ENCODE data around the gene CAMK1D.

Gene CAMK1D

DNA sequence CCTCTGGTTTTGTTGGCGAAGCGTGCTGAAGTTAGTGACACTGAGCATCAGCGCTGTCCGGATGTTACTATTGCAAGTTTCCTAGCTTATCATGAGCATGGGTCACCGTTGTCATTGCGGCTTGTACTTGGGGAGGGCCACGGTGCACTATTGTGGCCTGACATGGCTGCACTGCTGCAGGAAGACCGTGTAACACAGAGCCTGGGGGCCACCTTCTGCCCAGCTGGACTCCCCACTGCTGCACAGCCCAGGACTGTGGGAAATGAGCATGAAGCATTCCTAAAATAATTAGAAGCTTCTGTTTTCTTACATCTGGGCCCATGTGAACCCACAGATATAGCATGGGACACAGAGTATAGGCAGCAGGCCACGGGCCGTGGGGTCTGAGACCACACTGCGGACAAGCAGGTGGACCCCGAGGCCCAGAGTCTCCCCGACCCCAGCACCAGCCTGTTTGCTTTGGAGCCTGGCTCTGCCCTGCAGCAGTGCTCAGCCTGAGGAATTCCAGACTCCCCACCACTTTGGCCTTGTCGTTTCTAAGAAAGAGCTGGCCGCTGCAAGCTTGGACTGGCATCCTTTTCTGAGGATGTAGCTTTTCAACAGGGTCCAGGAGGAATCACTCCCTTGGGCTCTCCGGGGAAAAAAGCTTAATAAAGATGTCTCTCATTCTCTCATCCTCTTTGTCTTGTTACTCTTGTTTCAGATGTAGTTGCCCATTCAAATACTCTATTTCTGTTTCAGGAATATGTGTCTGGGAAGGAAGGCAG is 473.0 kb downstream of the CAMK1D start:
- peak; percentile 48 for DNase-seq (ENCODE audit: low read depth, low spot score)

DNA sequence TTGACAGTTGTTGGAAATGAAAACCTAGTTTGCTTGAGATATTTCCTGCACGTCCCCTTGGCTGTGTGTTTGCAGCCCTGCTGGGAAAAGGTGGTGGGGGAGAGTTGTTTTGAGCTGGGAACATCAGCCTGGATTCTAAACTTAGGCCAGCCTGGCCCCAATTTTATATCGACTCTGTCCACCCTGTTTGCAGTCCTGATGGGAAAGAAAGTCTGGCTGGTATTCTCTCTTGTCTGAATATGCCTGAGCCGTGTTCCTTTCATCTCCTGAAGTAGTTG is 473.5 kb downstream of the CAMK1D start:
- no peak for DNase-seq (ENCODE audit: low read depth, low spot score)

DNA sequence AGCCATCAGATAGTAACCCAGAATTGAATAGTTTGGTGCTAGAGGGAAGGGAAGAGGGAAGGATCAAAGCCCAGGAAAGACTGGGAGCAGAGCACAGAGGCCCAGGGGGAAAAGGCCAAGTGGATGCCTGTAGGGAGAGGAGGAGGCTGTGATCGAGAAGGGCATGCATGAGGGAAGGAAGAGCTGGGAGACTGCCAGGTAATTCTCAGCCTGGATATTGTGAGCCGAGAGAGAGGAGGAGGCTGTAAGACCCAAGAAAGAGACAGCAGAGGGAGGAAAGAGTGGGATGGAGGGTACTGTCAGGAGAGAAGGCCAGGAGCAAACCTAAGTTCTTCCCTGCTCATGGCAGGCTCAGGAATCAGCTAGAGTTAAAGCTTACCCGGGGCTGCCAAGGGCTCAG is 474.0 kb downstream of the CAMK1D start:
- DNase-seq (ENCODE audit: low read depth, low spot score) = no peak

DNA sequence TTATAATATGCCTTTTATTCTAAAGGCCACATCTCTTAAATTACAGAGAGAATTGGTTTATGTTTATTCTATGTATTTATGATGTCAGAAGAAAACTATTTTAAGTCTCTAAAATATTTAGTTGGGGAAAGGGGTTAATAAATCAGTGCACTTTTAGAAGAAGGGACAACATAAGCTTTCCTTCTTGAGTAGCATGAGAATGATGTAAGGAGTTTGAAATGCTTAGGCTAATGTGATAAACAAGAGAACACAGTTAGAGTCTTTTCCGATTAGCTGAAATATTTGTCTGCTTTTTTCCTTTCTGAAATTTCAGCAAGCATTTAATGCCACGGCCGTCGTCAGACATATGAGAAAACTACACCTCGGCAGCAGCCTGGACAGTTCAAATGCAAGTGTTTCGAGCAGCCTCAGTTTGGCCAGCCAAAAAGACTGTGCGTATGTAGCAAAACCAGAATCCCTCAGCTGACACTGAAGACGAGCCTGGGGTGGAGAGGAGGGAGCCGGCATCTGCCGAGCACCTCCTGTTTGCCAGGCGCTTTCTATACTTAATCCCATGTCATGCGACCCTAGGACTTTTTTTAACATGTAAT is 476.0 kb downstream of the CAMK1D start:
- no peak for DNase-seq (ENCODE audit: low read depth, low spot score)

DNA sequence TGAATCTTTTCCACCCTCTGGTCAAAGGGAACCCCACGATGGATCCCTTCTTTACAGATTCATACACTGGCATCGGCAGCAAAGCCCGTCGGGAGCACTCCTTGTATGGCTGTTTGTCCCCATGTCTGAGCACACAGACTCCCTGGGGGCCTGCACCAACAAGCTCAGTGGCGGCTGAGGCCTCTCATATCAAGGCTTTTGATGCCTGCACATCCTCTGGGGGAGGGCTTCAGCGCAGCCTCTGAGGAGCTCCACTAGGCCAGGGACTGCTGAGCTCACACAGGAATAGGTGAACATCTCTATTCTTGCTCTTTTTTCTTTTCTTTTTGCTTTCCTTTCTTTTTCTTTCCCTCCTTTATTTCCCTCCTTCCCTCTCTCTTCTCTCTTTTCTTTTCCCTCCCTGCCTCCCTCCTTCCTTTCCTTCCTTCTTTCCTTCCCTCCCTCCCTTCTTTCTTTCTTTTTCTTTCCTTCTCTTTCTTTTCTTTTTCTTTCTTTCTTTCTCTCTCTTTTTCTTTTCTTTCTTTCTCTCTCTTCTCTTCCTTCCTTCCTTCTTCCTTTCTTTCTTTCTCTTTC is 477.5 kb downstream of the CAMK1D start:
- no peak for DNase-seq (ENCODE audit: low read depth, low spot score)

DNA sequence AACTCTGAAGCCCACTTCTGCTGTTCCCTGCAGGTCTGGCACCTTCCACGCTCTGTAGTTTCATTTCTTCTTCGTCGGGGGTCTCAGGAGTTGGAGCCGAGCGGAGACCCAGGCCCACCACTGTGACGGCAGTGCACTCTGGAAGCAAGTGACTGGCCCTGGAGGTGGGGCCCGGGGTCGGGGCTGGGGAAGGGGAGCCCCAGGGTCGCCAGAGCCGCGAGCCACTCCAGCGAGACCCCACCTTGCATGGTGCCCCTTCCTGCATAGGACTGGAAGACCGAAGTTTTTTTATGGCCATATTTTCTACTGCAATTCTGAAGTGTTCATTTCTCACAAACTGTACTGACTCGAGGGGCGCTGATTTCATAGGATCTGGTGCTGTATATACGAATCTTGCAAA is 479.4 kb downstream of the CAMK1D start:
- DNase-seq (ENCODE audit: low read depth, low spot score) = no peak

DNA sequence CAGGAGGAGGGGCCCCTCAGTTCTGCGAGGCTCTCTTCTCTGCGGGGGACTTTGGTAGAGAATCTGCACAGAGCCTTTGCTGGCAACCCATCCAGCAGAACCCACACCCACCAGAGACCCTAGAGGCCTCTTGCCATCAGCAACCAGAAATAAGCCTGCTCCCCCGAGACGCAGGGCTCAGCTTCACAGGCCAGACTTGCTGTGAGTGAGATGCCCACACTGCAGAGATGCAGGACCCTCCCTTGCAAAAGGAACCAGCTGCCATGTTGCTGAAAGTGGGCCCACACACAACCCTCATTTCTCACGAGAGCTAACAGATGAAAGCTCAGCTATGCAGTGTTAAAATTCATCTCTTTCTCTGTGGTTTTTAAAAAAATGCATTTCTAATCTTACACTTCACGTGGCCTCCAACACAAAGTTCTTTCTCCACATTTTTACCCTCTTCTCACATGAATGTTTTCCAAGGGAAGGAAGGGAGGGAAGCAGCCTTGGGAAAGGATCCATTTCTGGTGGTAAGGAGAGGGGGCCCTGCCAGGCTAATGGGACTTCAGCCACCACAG is 480.6 kb downstream of the CAMK1D start:
- no peak for DNase-seq (ENCODE audit: low read depth, low spot score)

DNA sequence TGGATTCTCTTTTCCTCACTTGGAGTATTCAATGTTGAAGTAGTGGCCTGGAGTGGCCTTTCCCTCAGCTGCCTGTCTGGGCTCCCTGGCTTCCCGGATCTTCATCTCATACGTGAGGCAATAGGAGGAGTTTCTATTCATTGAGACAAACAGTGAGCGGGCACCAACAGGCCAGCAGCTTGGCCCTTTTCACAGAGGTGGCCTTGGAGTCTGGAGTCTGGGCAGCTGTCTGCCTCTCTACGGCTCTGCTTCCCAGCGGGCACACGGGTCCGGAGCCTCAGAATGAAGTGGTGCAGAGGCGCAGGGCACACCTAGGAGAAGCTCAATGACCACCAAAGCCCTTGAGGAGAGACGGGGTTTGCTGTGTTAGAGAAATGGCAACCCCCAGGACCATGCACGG is 482.7 kb downstream of the CAMK1D start:
- no peak for DNase-seq (ENCODE audit: low read depth, low spot score)

DNA sequence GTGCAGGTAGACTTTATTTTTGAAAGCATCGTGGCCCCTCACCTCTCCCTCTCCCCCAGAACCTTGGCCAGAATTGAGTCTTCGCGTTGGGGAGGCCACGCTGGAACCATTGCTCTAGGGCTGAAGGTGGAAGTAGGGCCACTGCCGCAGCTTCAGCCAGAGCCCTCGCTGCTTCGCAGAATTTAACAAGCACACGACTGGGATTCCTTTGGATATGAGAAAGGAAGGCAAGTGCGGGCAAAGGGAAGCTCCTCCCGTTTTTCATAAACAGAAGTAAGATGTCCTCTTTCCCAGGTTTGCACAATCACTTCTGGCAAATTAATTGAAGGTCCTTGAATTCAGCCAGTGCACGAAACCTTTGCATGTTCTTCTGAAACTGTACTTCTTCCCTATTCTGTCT is 484.1 kb downstream of the CAMK1D start:
- no peak for DNase-seq (ENCODE audit: low read depth, low spot score)

DNA sequence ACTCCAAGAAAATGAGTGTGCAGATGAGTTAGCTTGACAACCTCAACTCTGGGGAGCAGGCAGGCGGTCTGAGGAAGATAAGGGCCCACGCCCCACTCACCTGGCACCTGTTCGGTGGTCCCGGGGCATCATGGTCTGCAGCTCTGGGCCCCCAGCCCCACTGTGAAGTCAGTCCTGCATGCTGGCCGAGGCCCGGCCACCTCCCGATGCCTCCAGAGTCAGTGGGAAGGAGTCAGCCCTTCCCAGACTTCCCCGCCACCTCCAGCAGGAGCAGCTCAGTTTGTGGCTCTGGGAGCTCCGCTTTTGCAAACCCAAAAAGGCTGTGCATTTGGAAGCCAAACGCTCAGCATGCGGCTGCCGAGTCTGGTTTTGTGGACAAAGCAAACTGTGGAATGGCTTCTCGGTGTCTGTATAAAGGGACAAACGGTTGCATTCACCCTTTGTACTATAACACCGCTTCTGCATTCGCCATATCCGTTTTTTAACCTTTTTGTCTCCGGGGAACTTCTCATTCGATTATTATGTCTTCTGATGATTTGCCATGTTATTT is 484.8 kb downstream of the CAMK1D start:
- no peak for DNase-seq (ENCODE audit: low read depth, low spot score)

DNA sequence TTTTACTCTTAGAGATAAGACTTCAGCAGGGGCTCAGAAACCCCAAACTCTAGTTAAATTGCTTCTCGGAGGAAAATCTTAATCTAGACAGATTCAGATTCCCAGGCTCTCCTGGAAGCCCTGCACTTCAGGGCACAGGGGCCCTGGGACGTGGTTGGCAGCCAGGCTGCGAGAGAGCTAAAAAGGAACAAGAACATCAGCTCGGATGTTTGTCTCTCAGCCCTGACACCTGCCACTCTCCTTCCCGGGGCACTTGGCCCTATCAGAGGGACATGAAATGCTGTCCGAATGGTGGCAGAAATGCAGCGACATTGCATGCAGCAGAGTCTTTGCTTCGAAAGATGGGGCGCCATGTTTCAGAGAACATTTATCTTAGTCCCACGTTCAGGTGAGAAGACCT is 485.4 kb downstream of the CAMK1D start:
- DNase-seq (ENCODE audit: low read depth, low spot score) = no peak

DNA sequence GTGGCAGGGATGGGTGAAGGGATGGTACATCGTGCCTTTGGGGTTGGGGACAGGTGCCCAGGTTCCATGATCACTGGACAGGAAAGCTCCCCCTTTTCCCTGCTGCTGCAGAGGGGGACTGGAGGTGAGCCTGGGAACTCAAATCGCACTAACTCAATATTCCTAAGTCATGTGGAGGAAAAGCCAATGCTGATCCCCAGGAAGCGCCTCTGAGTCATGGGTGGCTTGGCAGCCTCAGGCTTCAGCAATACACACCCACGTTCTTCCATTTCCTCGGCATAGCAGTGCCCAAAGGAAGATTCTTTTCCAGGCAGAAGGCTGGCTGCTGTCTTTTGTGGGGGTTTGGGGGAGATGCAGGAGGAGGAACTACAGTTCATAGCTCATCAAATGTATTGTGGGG is 486.4 kb downstream of the CAMK1D start:
- no peak for DNase-seq (ENCODE audit: low read depth, low spot score)

DNA sequence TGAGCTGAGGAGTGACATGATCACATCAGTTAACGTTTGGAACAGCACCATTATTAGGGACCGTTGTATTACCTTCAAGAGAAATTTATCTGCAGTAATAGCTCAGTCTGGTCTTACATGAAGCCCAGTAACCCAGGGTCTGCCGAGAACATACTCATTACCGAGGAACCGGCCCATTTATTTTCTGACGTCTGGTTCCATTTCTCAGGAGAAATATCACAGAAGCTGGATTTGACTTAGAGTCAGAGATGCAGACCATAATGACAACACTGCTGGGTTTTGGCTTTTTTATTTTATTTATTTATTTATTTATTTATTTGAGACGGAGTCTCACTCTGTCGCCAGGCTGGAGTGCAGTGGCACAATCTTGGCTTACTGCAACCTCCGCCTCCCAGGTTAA is 489.0 kb downstream of the CAMK1D start:
- no peak for DNase-seq (ENCODE audit: low read depth, low spot score)

DNA sequence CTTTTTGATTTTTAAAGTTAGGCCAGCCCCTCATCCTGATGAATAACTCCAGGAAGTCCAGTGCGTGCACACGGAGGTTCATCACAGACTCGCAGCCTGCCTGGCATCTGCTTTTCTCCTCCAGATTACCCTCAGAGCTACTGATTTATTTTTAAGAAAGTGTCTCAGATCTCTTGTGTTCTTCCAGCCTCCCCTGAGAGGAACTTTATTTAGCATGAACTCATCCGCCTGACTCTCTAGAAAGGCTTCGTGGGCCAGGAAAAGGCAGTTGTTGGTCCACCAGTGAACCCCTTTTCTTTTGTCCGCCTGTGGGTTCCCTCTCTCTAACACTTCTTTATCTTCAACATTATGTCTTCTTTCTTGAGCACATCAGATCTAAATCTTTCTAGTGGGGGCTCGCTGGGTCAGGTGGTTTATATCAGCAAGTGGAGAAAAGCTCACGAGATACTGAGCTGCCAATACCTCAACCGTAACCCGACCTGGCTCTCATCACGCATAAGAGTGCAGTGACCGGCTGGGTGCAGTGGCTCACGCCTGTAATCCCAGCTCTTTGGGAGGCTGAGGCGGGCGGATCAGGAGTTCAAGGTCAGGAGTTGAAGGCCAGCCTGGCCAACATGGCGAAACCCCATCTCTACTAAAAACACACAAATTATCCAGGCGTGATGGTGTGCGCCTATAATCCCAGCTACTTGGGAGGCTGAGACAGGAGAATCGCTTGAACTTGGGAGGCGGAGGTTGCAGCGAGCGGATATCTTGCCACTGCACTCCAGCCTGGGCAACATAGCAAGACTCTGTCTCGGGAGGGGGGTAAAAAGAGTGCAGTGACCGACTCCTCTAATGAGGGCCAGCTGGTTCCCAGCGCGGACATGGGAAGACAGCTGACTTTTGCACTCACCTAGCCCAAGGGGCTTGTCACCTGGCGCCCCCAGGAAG is 489.9 kb downstream of the CAMK1D start:
- DNase-seq (ENCODE audit: low read depth, low spot score) = no peak

DNA sequence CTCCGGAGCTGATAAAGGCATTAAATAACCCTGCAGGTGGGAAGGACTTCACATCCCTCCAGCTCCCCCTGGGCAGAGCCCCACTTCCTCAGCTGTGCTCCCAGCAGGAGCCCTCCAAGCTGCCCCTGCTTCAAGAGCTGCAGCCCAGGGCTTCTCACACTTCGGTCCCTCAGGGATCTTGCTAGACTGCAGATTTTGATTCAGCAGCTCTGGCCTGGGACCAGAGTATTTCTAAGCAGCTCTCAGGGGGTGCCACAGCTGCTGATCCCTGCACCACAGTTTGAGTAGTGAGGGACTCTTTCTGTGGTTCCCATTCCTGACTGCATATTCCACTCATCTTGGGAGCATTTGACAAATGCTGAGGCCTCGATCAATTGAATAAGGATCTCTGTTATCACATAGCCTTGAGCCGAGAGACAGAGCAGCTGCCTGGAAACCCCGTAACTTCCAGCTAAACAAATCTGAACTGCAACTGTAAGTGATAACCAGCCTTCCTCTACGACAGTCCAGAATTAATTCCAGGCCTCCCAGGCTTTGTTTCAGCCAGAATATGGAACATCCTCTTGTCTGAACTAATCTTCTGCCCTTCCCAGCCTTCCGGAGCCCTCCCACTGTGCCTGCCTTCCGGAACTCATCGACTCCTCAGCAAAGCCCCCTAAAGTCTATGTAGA is 490.7 kb downstream of the CAMK1D start:
- DNase-seq (ENCODE audit: low read depth, low spot score) = no peak

DNA sequence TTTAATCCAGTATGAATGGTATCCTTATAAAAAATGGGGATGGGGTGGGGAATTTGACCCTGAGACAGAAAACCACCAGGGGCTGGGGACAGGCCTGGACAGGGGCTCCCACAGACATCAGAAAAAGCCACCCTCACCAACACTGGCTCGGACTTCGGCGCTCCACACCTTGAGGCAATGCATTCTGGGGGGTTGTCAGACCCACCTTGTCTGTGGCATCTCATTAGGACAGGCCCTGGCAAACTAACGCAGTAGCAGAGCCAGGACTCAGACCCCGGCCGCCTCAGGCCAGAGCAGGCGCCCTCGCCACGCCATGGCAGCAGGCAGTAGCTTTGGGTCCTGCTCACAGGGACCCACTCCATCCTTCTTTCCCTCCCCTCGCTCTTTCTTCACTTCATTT is 492.1 kb downstream of the CAMK1D start:
- no peak for DNase-seq (ENCODE audit: low read depth, low spot score)

DNA sequence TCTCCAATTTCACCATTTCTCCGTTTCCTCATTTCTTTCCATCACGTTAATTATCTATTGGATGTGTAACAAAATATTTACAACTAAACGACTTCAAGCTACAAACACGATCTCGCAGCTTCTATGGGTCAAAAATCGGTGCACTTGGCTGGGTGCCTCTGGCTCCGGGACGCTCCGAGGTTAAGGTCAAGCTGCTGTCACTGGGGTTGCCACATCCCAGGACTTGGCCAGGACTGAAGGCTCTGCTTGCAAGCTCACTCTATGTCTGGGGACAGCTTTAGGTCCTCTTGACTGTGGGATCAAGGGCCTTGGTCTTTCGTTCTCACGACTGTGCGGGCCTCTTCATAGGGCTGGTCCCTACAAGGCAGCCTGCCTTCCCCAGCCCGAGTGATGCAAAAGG is 492.5 kb downstream of the CAMK1D start:
- no peak for DNase-seq (ENCODE audit: low read depth, low spot score)

DNA sequence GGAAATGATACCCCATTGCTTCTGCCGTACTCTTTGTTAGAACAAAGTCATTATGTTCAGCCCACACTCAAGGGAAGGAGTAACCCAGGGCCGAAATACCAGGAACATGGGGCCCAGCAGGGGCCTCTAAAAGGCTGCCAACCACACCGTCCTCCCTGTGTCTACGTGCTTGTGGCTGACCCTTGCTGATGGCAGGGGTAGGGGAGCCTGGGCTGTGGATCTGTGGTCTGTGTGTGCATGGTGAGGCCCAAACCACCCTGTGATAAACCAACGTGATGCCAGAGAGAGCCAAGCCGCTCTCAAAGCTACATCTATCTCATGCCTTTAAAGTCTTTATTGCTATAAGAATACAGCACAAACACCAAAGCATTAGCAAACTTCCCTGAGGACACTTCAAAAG is 493.0 kb downstream of the CAMK1D start:
- no peak for DNase-seq (ENCODE audit: low read depth, low spot score)

DNA sequence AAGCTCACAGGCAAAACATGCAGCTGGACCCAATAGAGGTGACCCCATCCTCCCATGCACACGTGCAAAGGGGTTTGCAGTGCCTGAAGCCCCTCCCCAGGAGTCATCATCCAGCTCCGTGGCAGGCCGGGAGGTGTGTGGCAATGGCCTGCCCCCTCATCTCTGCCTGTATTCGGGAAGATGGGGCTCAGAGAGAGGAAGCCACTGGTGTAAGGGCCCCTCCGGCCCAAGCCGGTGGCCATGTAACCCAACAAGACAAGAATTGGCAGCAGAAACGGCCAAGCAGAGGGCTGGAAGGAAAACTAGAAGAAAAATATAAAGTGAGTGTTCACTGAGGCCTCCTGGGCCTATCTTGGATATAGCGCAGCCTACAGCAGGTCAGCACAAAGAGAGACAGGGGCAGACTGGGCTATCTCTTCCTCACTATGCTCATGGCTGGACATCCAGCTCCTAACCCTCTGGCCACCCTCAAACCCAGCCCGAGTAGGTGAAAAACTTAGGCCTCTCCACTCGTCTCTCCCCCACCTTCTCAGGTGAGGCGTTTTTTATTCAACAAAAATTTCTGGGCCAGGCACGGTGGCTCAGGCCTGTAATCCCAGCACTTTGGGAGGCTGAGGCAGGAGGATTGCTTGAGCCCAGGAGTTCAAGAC is 494.1 kb downstream of the CAMK1D start:
- DNase-seq (ENCODE audit: low read depth, low spot score) = no peak

DNA sequence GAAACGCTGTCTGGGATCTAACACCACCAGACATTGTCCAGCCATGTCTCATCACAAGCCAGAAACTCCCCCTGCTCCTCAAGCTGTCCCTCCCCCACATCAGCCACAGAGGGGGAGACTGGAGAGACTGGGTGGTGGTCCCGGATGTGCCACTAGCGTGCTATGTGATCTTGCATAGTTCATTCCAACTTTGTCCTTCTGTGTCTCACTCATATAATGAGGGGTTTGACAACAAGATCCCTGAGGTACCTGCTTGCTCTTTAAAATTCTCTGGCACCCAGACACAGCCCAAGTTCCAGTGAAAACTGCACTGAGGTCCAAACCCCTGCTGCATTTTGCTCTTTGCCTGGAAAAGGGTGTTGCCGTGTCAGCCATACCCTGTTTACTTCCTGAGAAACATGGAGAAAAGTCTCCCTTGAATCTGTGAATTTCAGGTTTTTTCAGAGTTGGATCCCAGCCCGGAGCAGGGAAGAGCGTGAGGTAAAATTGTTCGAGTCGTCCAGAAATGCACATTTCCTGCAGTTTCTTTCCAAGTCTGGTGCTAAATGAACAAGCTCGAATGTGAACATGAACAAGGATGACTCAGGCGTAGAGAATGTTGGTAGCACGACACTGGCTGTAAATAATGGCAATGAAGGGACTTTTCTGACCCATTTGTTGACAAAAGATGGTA is 495.6 kb downstream of the CAMK1D start:
- DNase-seq (ENCODE audit: low read depth, low spot score) = no peak

Measured in ELF-1 (cell line).